Measurements from ENCODE around the gene LAMB1. TPM values are rescaled to one million over a fixed set of nuclear protein-coding genes. Genes with fewer than 3 reads are reported as not detected.

The LAMB1 gene
- total and polyA plus RNA-seq, 3 donors from 2014 or later, result 42.0 to 65.2 (median 43.1) TPM

DNA sequence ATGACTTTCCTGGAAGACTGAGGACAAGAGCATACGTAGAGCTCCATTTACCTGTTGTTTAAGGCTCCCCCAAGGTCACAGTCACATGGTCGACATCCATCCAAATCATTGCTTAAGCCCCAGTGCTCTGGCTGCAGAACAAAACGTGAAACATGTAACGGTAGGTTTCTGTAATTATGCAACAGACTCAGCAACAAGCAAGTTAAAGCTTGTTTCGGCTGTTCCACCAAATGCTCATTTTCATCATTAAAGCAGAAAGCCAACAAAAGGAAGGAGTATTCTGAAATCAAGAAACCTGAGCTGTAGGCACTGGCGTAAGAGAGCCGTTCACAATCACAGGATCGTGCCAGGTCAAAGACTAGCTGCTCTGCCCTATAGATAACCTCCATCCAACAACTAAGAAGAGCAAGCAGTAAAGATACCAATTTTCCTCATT, 30.0 kb downstream of the LAMB1 start:
- Histone ChIP-seq H3K27ac (peak overlapping the region in 1 of 2 donors; percentile 51), H3K27me3 (no peaks in the 10 kb centered on the region), H3K4me1 (peaks cover 9% of the 10 kb centered on the region), H3K4me3 (no peak overlapping the region), H3K9me3 (no peaks in the 10 kb centered on the region), H3K36me3 (ENCODE audit: low read depth, missing control alignments) (no peaks in the 10 kb centered on the region)
- WGBS, 2 donors, result 70 to 77% methylated on average over 8 of the region's 8 CpGs
- no peak for DNase-seq
- TF ChIP-seq CTCF (IDR thresholded peaks at IDR 0.05) (no peak), POLR2A (IDR thresholded peaks at IDR 0.05) (no peak)
- intact Hi-C loops (cut with DNase I; ENCODE audit: low total_unique reads), result no loop called here

GRCh38 chr7:107972075-107972482, 30.9 kb downstream of the LAMB1 start:
- intact Hi-C loops (cut with DNase I; ENCODE audit: low total_unique reads), result no loop called here
- Histone ChIP-seq H3K4me1 (peaks cover 9% of the 10 kb centered on the region), H3K9me3 (no peaks in the 10 kb centered on the region), H3K4me3 (no peak overlapping the region), H3K27ac (peak overlapping the region; percentile 49 to 72), H3K27me3 (no peaks in the 10 kb centered on the region), H3K36me3 (ENCODE audit: low read depth, missing control alignments) (no peaks in the 10 kb centered on the region)
- TF ChIP-seq CTCF (IDR thresholded peaks at IDR 0.05), result no peak
- no peak for TF ChIP-seq POLR2A (IDR thresholded peaks at IDR 0.05)
- peak; percentile 67 for DNase-seq
- WGBS, 2 donors, result 16 to 40% methylated on average over 4 of the region's 4 CpGs

DNA sequence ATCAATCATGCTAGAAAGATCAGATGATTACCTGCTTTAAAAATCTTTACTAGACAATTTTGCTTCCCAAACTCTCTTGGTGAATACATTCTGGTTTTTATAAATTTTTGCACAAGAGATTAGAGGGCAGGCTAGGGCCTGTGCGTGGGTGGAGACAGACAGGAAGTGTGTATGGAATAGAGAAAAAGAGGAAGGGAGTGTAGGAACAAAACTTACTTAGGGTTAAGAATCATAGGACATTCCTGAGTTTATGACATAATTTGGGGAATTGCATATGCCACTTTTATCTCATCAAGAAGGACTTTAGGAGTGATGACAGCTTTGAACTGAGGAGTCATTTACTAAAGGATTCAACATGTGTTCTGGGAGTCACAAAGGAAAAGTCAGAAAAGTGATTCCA, 31.3 kb downstream of the LAMB1 start:
- Histone ChIP-seq H3K27ac (peak overlapping the region; percentile 49 to 72), H3K36me3 (ENCODE audit: low read depth, missing control alignments) (no peaks in the 10 kb centered on the region), H3K4me1 (peaks cover 9% of the 10 kb centered on the region), H3K27me3 (no peaks in the 10 kb centered on the region), H3K4me3 (no peak overlapping the region), H3K9me3 (no peaks in the 10 kb centered on the region)
- TF ChIP-seq POLR2A (IDR thresholded peaks at IDR 0.05), result no peak
- no peak for TF ChIP-seq CTCF (IDR thresholded peaks at IDR 0.05)
- intact Hi-C loops (cut with DNase I; ENCODE audit: low total_unique reads), result no loop called here
- WGBS, 2 donors, result 33 to 39% methylated on average over 1 of the region's 1 CpG
- DNase-seq, result no peak

DNA sequence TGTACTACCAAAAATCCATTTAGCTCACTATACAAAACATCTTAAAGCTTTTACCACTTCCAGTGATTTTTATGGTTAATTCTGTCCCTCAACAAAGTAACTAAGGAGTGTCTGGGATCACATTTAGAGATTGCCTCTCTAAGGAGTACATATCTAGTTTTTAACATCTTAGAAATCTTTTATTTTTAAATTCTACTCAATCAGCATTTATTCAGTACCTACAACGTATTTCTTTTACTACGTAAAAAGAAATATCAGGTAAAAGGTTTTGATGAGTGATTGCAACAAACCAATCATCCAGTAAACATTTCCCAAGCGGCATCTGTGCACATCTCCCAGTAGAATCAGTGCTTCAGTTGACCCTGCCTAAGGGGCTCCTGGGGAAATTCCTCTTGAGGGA, 31.9 kb downstream of the LAMB1 start:
- 85 to 90% methylated on average over 3 of the region's 3 CpGs for WGBS, 2 donors
- H3K9me3 ChIP-seq, result no peaks in the 10 kb centered on the region
- H3K27ac ChIP-seq, result peak overlapping the region; percentile 49 to 72
- H3K4me1 ChIP-seq, result peaks cover 9% of the 10 kb centered on the region
- intact Hi-C loops (cut with DNase I; ENCODE audit: low total_unique reads), result no loop called here
- no peak overlapping the region for H3K4me3 ChIP-seq
- no peaks in the 10 kb centered on the region for H3K27me3 ChIP-seq
- no peaks in the 10 kb centered on the region for H3K36me3 ChIP-seq (ENCODE audit: low read depth, missing control alignments)
- TF ChIP-seq CTCF (IDR thresholded peaks at IDR 0.05) (no peak), POLR2A (IDR thresholded peaks at IDR 0.05) (no peak)
- DNase-seq, result no peak

DNA sequence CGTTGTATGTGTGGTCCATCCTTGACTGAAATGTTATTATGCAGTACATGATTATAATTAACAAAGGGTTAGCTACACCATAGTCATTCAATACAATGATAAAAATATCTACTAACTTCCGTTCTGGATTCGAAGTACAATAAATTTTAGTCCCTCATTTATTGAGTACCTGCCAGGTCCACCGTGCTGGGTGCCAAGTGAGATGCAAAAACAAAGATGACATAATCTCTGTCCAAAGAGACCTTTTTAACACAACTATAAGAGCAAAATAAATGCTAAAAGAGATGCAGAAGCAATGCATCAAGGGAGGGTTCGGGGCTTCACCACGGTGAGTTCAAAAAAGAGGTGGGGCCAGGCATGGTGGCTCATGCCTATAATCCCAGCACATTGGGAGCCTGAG, 33.1 kb downstream of the LAMB1 start:
- Histone ChIP-seq H3K4me1 (peaks cover 9% of the 10 kb centered on the region), H3K27ac (peak overlapping the region in 1 of 2 donors; percentile 72)

More for the DNA sequence above, 33.1 kb downstream of the LAMB1 start:
- Histone ChIP-seq H3K4me3 (no peak overlapping the region), H3K36me3 (ENCODE audit: low read depth, missing control alignments) (no peaks in the 10 kb centered on the region), H3K9me3 (no peaks in the 10 kb centered on the region), H3K27me3 (no peaks in the 10 kb centered on the region)
- no peak for DNase-seq
- 67% methylated on average over 6 of the region's 6 CpGs for WGBS, 2 donors
- TF ChIP-seq CTCF (IDR thresholded peaks at IDR 0.05) (no peak), POLR2A (IDR thresholded peaks at IDR 0.05) (no peak)
- intact Hi-C loops (cut with DNase I; ENCODE audit: low total_unique reads), result no loop called here
